CD4-positive, alpha-beta T cell treated with Interleukin-17A for 1 hour (primary cell): ENCODE measurements around the gene DNAH7.

Experiments used
- DNase-seq: peaks from one replicate; pipeline ENCODE4 v3.0.0-alpha.2; 2020

Gene DNAH7

DNA sequence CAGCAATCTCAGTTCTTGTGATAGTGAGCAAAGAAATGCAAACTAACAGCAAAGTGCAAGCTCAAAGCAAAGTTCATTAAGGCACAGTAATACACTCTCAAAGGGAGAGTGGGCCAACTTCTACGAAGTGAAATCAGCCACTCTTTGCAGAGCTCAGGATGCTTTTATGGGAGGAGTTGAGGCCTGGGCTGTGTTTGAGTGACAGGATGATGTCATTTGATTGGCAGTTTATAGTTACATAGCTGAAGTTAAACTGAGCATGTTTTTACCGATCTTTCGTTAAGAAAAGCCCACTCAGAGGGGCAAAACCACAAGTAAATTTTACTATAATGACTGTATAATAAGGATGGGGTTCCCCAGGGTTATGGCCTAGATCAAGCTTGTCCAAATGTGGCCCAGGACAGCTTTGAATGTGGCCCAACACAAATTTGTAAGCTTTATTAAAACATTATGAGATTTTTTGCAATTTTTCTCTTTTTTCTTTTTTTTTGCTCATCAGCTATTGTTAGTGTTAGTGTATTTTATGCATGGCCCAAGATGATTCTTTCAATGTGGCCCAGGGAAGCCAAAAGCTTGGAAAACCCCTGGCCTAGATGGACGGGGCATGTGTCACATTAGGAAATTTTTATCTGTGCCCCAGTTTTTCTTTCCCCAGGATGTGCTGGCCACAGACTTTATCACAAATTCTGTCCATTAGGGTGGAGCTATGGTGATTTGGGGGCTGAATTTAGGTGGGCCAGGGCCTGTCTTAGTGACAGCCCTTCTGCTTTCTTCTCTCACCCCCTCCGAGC is 8.3 kb upstream of the DNAH7 start:
- DNase-seq: no peak

- no peak for DNase-seq
Observed at GRCh38 chr2:196075196-196075595, 6.6 kb upstream of the DNAH7 start.

DNA sequence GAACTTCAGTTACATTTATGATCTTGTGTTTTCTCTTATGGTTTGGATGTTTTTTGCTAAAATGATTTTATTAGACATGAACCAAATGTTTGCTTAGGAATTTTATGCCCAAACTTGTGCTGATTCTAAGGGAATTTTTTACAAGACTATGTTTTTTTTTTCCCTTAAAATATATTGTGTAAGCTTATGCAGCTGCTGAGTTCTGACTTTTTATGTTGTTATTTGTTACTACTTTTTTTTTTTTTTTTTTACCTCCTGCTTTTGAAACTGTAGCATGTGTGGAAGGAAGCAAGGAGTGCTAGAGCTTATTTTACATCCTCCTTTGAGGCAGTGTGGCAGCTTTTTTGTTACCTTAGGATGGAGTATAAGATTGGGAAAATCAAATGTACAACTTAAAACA is 6.0 kb upstream of the DNAH7 start:
- DNase-seq: no peak

DNA sequence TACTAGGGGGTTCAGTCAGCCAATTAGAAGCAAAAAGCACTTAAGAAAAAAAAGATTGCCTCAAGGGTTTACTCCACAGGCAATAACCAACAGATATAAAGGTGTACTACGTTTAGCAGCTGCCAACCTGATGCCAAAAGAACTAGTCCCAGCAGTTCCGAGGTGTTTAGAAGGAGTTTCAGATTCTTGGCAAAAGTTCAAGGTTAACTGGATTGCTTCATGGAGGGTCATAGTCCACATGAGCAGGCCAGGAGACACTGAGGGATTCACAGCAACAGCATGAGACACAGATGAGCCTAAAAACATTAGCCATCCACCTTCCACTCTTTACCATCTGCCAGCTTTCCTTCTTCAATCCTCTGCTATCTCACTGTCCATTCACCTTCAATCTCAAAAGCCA is 4.9 kb upstream of the DNAH7 start:
- DNase-seq: no peak

- no peak for DNase-seq
Observed at GRCh38 chr2:196067088-196067382, 1.6 kb downstream of the DNAH7 start.

GRCh38 chr2:196066291-196067087 is 2.1 kb downstream of the DNAH7 start:
- peak; percentile 61 for DNase-seq

DNA sequence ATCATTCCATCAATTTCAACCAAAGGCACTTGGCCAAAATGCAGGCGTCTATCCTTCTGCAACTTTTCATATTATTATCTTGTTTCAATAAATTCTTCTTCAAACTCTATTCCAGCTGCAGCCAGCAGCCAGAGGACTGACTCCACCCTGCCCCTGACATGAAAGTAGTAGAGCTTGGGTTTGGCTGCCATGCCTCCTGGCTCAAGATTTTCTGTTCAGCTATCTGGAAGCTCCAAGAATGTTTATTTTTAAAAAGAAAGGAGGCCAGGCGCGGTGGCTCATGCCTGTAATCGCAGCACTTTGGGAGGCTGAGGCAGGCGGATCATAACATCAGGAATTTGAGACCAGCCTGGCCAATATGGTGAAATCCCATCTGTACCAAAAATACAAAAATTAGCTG is 4.9 kb downstream of the DNAH7 start:
- no peak for DNase-seq

DNA sequence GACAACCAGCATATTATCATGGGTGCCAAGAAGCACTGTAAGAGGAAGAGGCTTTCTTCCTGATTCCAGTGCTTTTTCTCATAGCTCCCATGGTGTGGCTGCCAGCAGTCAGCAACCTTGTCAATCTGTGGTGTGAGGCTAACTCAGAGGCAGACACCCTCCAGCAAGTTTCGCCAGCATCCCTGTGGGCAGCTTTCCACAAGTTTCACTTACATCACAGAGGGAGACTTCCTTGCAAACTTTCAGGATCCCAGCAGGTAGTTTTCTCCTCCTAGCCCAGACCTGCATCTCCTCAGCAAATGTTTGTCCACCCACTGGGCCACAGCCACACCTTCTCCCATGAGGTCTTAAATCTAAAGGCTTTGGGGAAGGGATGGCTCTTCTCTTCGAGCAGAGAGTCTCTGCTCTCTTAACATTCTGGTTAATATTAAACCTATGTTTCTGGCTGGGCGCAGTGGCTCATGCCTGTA is 9.1 kb downstream of the DNAH7 start:
- DNase-seq: no peak

DNA sequence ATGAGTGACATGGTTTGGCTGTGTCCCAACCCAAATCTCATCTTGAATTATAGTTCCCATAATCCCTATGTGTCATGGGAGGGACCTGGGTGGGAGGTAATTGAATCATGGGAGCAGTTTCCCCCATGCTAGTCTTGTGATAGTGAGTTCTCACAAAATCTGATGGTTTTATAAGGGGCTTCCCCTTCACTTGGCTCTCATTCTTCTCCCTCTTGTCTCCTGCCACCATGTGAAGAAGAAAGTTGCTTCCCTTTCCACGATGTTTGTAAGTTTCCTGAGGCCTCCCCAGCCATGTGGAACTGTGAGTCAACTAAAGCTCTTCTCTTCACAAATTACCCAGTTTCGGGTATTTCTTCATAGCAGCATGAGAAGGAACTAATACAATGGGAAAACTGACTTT is 14.0 kb downstream of the DNAH7 start:
- no peak for DNase-seq

GRCh38 chr2:196046123-196046917 is 22.3 kb downstream of the DNAH7 start:
- DNase-seq: no peak

DNA sequence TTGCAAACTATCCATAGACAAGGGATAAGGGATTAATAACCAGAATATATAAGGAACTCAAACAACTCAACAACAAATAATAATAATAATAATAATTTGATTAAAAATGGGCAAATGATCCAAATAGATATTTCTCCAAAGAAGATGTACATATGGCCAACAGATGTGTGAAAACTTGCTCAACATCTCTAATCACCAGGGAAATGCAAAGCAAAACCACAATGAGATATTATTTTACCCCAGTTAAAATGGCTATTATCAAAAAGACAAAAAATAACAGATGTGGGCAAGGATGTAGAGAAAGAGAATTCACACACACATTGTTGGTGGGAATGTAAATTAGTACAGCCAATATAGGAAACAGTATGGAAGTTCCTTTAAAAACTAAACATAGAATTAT is 26.9 kb downstream of the DNAH7 start:
- no peak for DNase-seq

- no peak for DNase-seq
Observed at GRCh38 chr2:196040218-196040617, 28.4 kb downstream of the DNAH7 start.

DNA sequence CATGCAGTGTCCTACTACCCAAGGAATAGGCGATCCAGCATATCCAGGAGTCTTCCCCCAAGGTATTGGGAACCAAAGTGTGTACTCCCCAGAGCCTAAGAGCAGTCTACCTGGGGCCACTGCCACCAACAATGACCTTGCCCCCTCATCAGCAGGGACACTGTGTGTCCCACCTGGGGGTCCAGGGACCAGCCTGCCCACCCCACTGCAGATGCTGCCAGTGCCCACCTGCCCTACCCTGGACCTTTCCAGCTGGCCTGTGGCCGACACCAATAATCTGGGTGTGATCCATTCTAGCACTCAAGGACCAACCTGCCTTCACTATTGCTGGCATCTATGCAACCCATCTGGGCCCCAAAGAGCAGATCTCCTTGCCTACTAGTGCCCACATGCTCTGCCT is 32.2 kb downstream of the DNAH7 start:
- no peak for DNase-seq

DNA sequence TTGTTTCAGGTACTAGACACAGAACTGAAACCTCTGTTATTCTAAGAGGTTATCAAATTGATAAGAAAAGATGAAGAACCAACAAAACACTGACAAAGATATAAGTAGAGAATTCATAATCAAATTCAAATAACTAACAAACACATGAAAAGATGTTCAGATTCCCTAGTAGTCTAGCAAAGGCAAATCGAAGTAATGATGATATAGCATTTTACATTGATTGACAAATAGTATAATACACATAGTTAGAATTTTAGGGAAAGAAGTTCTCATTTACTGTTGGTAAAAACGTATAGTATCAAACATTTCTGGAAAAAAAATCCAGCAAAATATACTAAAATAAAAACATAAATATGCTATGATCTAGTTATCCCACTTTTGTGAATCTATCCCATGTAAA is 50.6 kb downstream of the DNAH7 start:
- no peak for DNase-seq

DNA sequence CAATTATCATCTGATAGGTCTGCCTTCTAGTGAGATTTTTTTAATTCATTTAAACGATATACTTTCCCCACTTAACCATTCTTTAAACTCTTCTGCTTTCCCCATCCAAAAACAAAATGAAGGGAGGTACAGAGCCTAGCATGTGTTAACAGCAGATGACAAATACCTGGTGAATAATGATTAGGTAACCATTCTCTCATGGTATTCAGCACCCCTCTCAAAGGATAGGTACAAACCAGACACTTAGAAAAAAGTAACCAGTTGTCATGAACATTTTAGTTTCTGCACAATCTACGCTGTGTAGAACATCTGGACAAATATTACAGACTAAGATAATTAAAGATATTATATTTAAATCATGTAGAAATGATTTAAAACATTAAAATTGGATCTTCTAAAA is 56.3 kb downstream of the DNAH7 start:
- DNase-seq: no peak

DNA sequence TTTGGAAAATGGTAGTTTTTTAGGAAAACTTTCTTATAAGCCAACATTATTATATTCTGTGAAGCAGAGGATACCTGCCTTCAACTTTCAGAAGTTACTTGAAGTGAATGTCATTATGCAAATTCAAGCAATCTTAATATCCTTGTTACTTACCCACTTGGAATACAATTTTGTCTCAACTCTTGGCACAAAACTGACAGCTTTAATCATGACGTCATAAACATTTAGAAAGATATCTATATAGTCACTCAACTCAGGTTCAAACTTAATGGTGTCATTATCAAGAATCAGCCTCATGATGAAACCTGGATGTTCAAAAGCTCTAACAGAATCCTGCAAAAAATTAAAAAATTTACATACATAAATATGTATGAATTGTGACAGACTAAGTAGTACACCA is 68.1 kb downstream of the DNAH7 start:
- no peak for DNase-seq

DNA sequence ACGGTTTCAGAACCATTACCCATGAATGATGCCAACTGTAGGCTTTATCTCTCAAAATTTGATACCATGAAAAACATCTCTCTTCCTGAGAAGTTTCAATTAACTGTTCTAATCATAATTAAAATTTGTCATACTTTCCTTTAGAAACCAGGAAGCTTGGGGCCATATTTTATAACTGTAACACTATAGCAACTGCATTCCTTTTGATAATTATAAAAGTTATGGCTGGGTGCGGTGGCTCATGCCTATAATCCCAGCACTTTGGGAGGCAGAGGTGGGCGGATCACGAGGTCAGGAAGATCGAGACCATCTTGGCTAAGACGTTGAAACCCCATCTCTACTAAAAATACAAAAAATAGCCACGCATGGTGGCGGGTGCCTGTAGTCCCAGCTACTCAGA is 70.6 kb downstream of the DNAH7 start:
- DNase-seq: no peak

- no peak for DNase-seq
Observed at GRCh38 chr2:195995499-195995898, 73.1 kb downstream of the DNAH7 start.

- DNase-seq: no peak
Observed at GRCh38 chr2:195993623-195994022, 75.0 kb downstream of the DNAH7 start.

- DNase-seq: no peak
Observed at GRCh38 chr2:195985741-195986140, 82.9 kb downstream of the DNAH7 start.

GRCh38 chr2:195984923-195985726 is 83.5 kb downstream of the DNAH7 start:
- DNase-seq: no peak

- no peak for DNase-seq
Observed at GRCh38 chr2:195967336-195967735, 101.3 kb downstream of the DNAH7 start.

GRCh38 chr2:195961873-195962272 is 106.8 kb downstream of the DNAH7 start:
- DNase-seq: no peak
